HCT116 (cell line): ENCODE measurements around the gene NECTIN4. TPM values are rescaled to one million over a fixed set of nuclear protein-coding genes. Genes with fewer than 3 reads are reported as not detected.

Experiments
- ATAC-seq: fragments of 200-7000 bp; cut with Tn5 transposase; 2 replicates; pipeline ENCODE4 v1.9.1; 2020; ENCODE audit warnings: mild to moderate bottlenecking, moderate library complexity
- BruUV-seq: library from RNA; stranded (reverse); fragments of 400-500 nt; replicated peaks from 2 replicates; lab custom pipeline; 2021; lab: Mats Ljungman, UMichigan
- CTCF ChIA-PET: fragments of 300-600 bp; sonication (Branson Sonifier 250); formaldehyde crosslinking; loops from one replicate; lab custom pipeline; 2021; ENCODE audit warnings: antibody characterized with exemption; lab: Charles Lee
- POLR2A ChIA-PET: fragments of 300-600, 350-600 bp; sonication (Branson Sonifier 250); formaldehyde crosslinking; loops from one replicate; lab custom pipeline; 2021; ENCODE audit warnings: antibody characterized with exemption; lab: Charles Lee
- RAD21 ChIA-PET, 2 experiments: fragments of 300-600 bp; sonication (Branson Sonifier 250); formaldehyde crosslinking; loops; one replicate each; lab custom pipeline; 2023; ENCODE audit warnings: low total read pairs in 2 of 2; ENCODE audit not compliant: uncharacterized antibody in 2 of 2, unreplicated experiment in 2 of 2, low non-redundant PET in 1 of 2; lab: Charles Lee
- DNase-seq: peaks from one replicate; pipeline ENCODE4 v3.0.0-alpha.2; 2010; ENCODE audit warnings: low read depth, low spot score
- H2AFZ ChIP-seq: fragments of 200-600 bp; shearing (Covaris generic), sonication (generic); 2 replicates; pipeline ENCODE4 v1.6.1; 2017; ENCODE audit warnings: low read depth, mixed run types, mixed read lengths, antibody characterized with exemption, low read length; ENCODE audit not compliant: poor library complexity, severe bottlenecking
- H3K27ac ChIP-seq: 2 replicates; pipeline ENCODE4 v1.5.1; 2012; ENCODE audit warnings: low read depth, low read length
- H3K27me3 ChIP-seq: fragments of 200-600 bp; sonication (generic); 2 replicates; pipeline ENCODE4 v1.6.1; 2016; ENCODE audit warnings: mixed run types, low read length, mixed read lengths; ENCODE audit not compliant: insufficient read depth
- H3K36me3 ChIP-seq, 2 experiments: fragments of 200-500 bp in 1 of 2; fragments of 200-600 bp in 1 of 2; sonication (Bioruptor generic) in 1 of 2; sonication (generic) in 1 of 2; 2 replicates each; pipeline versions ENCODE4 v1.5.1 to v1.6.1; 2014 to 2016; ENCODE audit warnings: low read length in 2 of 2, inconsistent platforms in 1 of 2, mixed read lengths in 1 of 2, mixed run types in 1 of 2; ENCODE audit not compliant: insufficient read depth in 2 of 2, control insufficient read depth in 1 of 2
- H3K4me1 ChIP-seq, 2 experiments: fragments of 200-600 bp in 1 of 2; sonication (generic) in 1 of 2; 2 replicates each; pipeline versions ENCODE4 v1.5.1 to v1.6.1; 2012 to 2017; ENCODE audit warnings: low read length in 2 of 2, inconsistent platforms in 1 of 2, mild to moderate bottlenecking in 1 of 2, mixed read lengths in 1 of 2, mixed run types in 1 of 2, moderate library complexity in 1 of 2; ENCODE audit not compliant: insufficient read depth in 2 of 2, control insufficient read depth in 1 of 2
- H3K4me2 ChIP-seq: fragments of 200-600 bp; sonication (generic); 2 replicates; pipeline ENCODE4 v1.6.1; 2017; ENCODE audit warnings: mixed run types, low read length, mixed read lengths
- H3K4me3 ChIP-seq, 2 experiments: fragments of 200-600 bp in 1 of 2; sonication (generic) in 1 of 2; replicated peaks in 1 of 2; 2 replicates each; pipeline ENCODE4 v1.5.1; 2011 to 2016; ENCODE audit warnings: low read length in 2 of 2, control low read depth in 1 of 2, low read depth in 1 of 2, mild to moderate bottlenecking in 1 of 2, mixed read lengths in 1 of 2, mixed run types in 1 of 2
- H3K79me2 ChIP-seq: fragments of 200-600 bp; sonication (generic); 2 replicates; pipeline ENCODE4 v1.6.1; 2017; ENCODE audit warnings: mild to moderate bottlenecking, mixed run types, low read length, moderate library complexity, mixed read lengths; ENCODE audit not compliant: insufficient read depth
- H3K9ac ChIP-seq: fragments of 200-600 bp; sonication (generic); 2 replicates; pipeline ENCODE4 v1.6.1; 2016; ENCODE audit warnings: low read length, mixed read lengths
- H3K9me2 ChIP-seq: fragments of 200-600 bp; sonication (generic), shearing (Covaris generic); 2 replicates; pipeline ENCODE4 v1.6.1; 2017; ENCODE audit warnings: mixed run types, mild to moderate bottlenecking, moderate library complexity; ENCODE audit not compliant: insufficient read depth
- H3K9me3 ChIP-seq, 2 experiments: fragments of 200-500 bp in 1 of 2; fragments of 200-600 bp in 1 of 2; sonication (Bioruptor generic) in 1 of 2; sonication (generic) in 1 of 2; 2 replicates each; pipeline ENCODE4 v1.6.1; 2014 to 2017; ENCODE audit warnings: low read length in 2 of 2, mixed read lengths in 2 of 2, inconsistent platforms in 1 of 2, low read depth in 1 of 2, mild to moderate bottlenecking in 1 of 2, mixed run types in 1 of 2, moderate library complexity in 1 of 2; ENCODE audit not compliant: control insufficient read depth in 1 of 2, insufficient read depth in 1 of 2
- H4K20me1 ChIP-seq: fragments of 200-600 bp; sonication (generic), shearing (Covaris generic); 2 replicates; pipeline ENCODE4 v1.6.1; 2017; ENCODE audit warnings: mixed run types, mild to moderate bottlenecking, moderate library complexity; ENCODE audit not compliant: insufficient read depth
- CBX3 ChIP-seq: IDR thresholded peaks from 2 replicates; pipeline ENCODE4 v1.6.1; 2012; ENCODE audit warnings: low read depth
- EZH2 ChIP-seq: fragments of 200-600 bp; sonication (generic); IDR thresholded peaks from 2 replicates; pipeline ENCODE4 v1.6.1; 2017; ENCODE audit warnings: antibody characterized with exemption, mixed run types
- POLR2A ChIP-seq: IDR thresholded peaks from 2 replicates; pipeline ENCODE4 v1.7.0; 2011; ENCODE audit warnings: borderline replicate concordance; ENCODE audit not compliant: insufficient read depth, insufficient read length; ENCODE audit errors: extremely low read depth
- POLR2AphosphoS5 ChIP-seq: IDR thresholded peaks from 2 replicates; pipeline ENCODE4 v1.6.1; 2011; ENCODE audit warnings: mild to moderate bottlenecking, low read depth, low read length, moderate library complexity
- RAD21 ChIP-seq: IDR thresholded peaks from 2 replicates; pipeline ENCODE4 v1.6.1; 2012; ENCODE audit warnings: low read depth, mild to moderate bottlenecking
- SIN3A ChIP-seq: IDR thresholded peaks from 2 replicates; pipeline ENCODE4 v1.6.1; 2012; ENCODE audit warnings: low read depth
- SRF ChIP-seq: IDR thresholded peaks from 2 replicates; pipeline ENCODE4 v1.6.1; 2012; ENCODE audit warnings: low read depth
- TCF7L2 ChIP-seq: IDR thresholded peaks from 2 replicates; pipeline ENCODE4 v1.7.0; 2011; ENCODE audit warnings: borderline replicate concordance, inconsistent platforms; ENCODE audit not compliant: insufficient read depth, insufficient read length; ENCODE audit errors: extremely low read depth
- YY1 ChIP-seq: IDR thresholded peaks from 2 replicates; pipeline ENCODE4 v1.6.1; 2011; ENCODE audit warnings: low read length, low read depth, moderate library complexity, mild to moderate bottlenecking; ENCODE audit not compliant: insufficient replicate concordance; ENCODE audit errors: extremely low read depth
- intact Hi-C: fragments of 100-400 bp; cut with micrococcal nuclease; formaldehyde crosslinking; loops from 2 replicates; pipeline ENCODE4 v1.10.0; 2022
- total RNA-seq: library from RNA; stranded (reverse); gene quantifications from one replicate; pipeline ENCODE4 v1.2.1, GENCODE V29; 2021; ENCODE audit not compliant: unreplicated experiment
- TF ChIP-seq, protein P1 (sequence below), 3 experiments: fragments of 200-600 bp in 1 of 3; sonication (generic) in 1 of 3; IDR thresholded peaks in 2 of 3; conservative IDR thresholded peaks in 1 of 3; 2 replicates each; pipeline ENCODE4 v1.5.1; 2012 to 2017; ENCODE audit warnings: low read depth in 2 of 3, low read length in 2 of 3, antibody characterized with exemption in 1 of 3, borderline replicate concordance in 1 of 3, control low read depth in 1 of 3, mild to moderate bottlenecking in 1 of 3, mixed read lengths in 1 of 3, mixed run types in 1 of 3, moderate library complexity in 1 of 3; ENCODE audit not compliant: insufficient read depth in 1 of 3
- TF ChIP-seq, protein P2 (sequence below): IDR thresholded peaks from 2 replicates; pipeline ENCODE4 v1.6.1; 2011; ENCODE audit warnings: mild to moderate bottlenecking, low read length, moderate library complexity; ENCODE audit not compliant: insufficient replicate concordance; ENCODE audit errors: extremely low read depth

Gene NECTIN4
- total RNA-seq, 1 experiment from 2014 or later: 3.3 TPM

DNA sequence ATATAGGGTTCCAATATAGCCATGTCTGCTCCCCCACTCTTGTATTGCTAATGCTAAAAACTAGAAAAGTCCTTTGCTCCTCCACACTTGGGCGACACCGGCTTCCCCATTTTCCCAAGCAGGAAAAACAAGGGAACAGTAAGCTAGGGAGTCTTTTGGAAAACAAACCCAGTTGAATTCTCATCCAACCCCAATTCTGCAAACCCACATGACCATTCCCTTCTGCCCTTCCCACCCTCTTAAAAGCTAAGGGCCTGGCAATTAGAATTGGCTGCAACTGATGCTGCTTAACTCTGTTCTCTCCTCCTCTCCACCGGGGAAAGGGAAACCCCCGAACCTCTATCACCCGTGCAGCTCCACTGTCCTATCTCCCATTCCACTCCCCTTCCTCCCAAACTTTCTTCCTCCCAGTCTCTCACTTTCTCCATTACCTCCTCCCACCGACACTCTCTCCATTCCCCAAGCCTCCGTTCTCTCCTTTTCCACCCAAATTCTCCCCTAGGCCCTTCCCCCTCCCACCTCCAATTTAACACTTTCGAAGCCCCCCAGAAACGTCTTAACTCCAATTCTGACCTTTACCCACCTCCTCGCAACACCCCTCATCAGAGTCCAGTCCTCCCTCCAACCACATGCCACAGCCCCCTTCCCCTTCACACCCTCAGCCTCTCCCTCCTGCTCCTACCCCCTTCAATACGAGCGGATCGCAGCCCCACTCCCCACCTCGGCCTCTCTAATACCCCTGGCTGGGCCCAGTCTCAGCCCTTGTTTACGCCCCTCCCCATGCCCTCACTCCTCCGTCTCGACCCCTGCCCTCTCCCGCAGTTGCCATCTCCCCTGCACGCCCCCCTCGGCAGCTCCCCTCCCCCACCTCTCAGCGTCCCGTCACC is 42.4 kb upstream of the NECTIN4 start:
- ATAC-seq: peak; percentile 13
- POLR2A ChIA-PET: interaction anchor here (1.0 to 2.6 kb wide), 12 partner anchors 10 to 134 kb away, joined by 3 to 16 read pairs (median 4); partner anchors contain the start of genes F11R, NIT1, PFDN2 and PPOX
- H3K79me2 ChIP-seq: peaks cover 62% of the 10 kb centered on the region

DNA sequence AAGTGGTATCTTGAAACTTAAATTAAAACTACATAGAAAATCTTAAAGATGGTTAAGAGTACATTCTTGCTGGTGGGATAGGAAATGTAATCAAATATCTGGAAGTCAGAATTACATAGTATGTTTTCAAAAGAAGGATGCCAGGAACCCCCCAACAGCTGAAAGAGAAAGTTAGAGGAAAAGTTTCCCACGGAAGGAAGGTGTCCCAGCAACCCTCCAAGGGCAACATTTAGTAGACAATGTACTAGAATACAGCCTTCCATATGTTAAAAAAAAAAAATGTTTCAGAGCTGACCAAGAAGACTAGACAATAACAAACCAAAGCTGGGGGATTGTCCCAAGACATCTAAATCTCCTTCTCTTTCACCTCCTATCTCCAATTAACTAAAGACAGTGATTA is 40.9 kb upstream of the NECTIN4 start:
- Histone ChIP-seq H3K27ac (no peak overlapping the region), H3K79me2 (peaks cover 70% of the 10 kb centered on the region), H3K4me3 (no peak overlapping the region), H3K9me3 (no peaks in the 10 kb centered on the region), H3K9me2 (no peaks in the 10 kb centered on the region), H3K9ac (no peak overlapping the region), H2AFZ (no peak overlapping the region), H3K4me2 (no peak overlapping the region), H3K36me3 (peaks cover 16 to 28% of the 10 kb centered on the region in 2 experiments; a peak in 3 of 4 replicates), H4K20me1 (no peaks in the 10 kb centered on the region), H3K27me3 (no peaks in the 10 kb centered on the region), H3K4me1 (peaks cover 10 to 20% of the 10 kb centered on the region in 2 experiments; a peak in 3 of 4 replicates)
- ATAC-seq (no peak), DNase-seq (no peak)
- BruUV-seq: no TSS peak
- intact Hi-C loops: no loop called here
- ChIA-PET RAD21 (no interaction called here), CTCF (no interaction called here), POLR2A (no interaction called here)
- no peak for TF ChIP-seq SIN3A
- TF ChIP-seq YY1: no peak
- TF ChIP-seq, protein P1, sequence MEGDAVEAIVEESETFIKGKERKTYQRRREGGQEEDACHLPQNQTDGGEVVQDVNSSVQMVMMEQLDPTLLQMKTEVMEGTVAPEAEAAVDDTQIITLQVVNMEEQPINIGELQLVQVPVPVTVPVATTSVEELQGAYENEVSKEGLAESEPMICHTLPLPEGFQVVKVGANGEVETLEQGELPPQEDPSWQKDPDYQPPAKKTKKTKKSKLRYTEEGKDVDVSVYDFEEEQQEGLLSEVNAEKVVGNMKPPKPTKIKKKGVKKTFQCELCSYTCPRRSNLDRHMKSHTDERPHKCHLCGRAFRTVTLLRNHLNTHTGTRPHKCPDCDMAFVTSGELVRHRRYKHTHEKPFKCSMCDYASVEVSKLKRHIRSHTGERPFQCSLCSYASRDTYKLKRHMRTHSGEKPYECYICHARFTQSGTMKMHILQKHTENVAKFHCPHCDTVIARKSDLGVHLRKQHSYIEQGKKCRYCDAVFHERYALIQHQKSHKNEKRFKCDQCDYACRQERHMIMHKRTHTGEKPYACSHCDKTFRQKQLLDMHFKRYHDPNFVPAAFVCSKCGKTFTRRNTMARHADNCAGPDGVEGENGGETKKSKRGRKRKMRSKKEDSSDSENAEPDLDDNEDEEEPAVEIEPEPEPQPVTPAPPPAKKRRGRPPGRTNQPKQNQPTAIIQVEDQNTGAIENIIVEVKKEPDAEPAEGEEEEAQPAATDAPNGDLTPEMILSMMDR (IDR thresholded peaks at IDR 0.05 in 2 of 3, conservative IDR thresholded peaks at IDR 0.05 in 1 of 3; ENCODE audit: borderline replicate concordance in 1 of 3, insufficient read depth in 1 of 3, low read depth in 2 of 3, low read length in 2 of 3): no peak
- no peak for TF ChIP-seq CBX3
- no peak for TF ChIP-seq EZH2
- TF ChIP-seq, protein P2, sequence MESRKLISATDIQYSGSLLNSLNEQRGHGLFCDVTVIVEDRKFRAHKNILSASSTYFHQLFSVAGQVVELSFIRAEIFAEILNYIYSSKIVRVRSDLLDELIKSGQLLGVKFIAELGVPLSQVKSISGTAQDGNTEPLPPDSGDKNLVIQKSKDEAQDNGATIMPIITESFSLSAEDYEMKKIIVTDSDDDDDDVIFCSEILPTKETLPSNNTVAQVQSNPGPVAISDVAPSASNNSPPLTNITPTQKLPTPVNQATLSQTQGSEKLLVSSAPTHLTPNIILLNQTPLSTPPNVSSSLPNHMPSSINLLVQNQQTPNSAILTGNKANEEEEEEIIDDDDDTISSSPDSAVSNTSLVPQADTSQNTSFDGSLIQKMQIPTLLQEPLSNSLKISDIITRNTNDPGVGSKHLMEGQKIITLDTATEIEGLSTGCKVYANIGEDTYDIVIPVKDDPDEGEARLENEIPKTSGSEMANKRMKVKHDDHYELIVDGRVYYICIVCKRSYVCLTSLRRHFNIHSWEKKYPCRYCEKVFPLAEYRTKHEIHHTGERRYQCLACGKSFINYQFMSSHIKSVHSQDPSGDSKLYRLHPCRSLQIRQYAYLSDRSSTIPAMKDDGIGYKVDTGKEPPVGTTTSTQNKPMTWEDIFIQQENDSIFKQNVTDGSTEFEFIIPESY: no peak
- TF ChIP-seq POLR2A: no peak
- TF ChIP-seq SRF: no peak

More for the DNA sequence above, 42.4 kb upstream of the NECTIN4 start:
- peaks cover 10 to 20% of the 10 kb centered on the region in 2 experiments; a peak in 3 of 4 replicates for H3K4me1 ChIP-seq
- H3K4me2 ChIP-seq: peak overlapping the region; percentile 89
- peak overlapping the region; percentile 81 to 85 for H3K4me3 ChIP-seq
- no peak overlapping the region for H2AFZ ChIP-seq
- H3K36me3 ChIP-seq: peaks cover 16 to 20% of the 10 kb centered on the region in 2 experiments; a peak in 3 of 4 replicates
- H3K27ac ChIP-seq: peak overlapping the region; percentile 91
- no peaks in the 10 kb centered on the region for H3K27me3 ChIP-seq
- TF ChIP-seq EZH2 (no peak), POLR2AphosphoS5 (0 out of 2 replicates have a peak, but pooled peaks have one; percentile 25), RAD21 (no peak), TCF7L2 (no peak)
- TF ChIP-seq, all 23 proteins: peak for 1
- ChIA-PET RAD21 (no interaction called here), CTCF (interaction anchor here (1.0 to 1.4 kb wide), 4 partner anchors 14 to 94 kb away, joined by 3 to 7 read pairs (median 4); partner anchors contain the start of genes NIT1, PFDN2, PPOX and TOMM40L)
- BruUV-seq: no TSS peak
- intact Hi-C loops: loop anchor here (2.0 kb wide), 1 partner anchor 13 kb away; the partner anchor contains the start of genes NIT1 and PFDN2
- Histone ChIP-seq H3K9me3 (no peaks in the 10 kb centered on the region), H3K9ac (peak overlapping the region; percentile 81), H4K20me1 (no peaks in the 10 kb centered on the region), H3K9me2 (no peaks in the 10 kb centered on the region)
- no peak for DNase-seq
